Measurements from ENCODE around the gene TMEM8B. TPM values are rescaled to one million over a fixed set of nuclear protein-coding genes. Genes with fewer than 3 reads are reported as not detected.
A peak's percentile ranks its signal among the peaks of the same experiment; 100 is the strongest.

Gene TMEM8B
- total and polyA plus RNA-seq, 9 of the 15 experiments (the other 6 are each of a cell fraction or from before 2014, with no cell fraction given): 0.01 to 2.2 (median 1.1) TPM

GRCh38 chr9:35914301-35914807, 85.3 kb downstream of the TMEM8B start (continued):
- TF ChIP-seq, protein P1, sequence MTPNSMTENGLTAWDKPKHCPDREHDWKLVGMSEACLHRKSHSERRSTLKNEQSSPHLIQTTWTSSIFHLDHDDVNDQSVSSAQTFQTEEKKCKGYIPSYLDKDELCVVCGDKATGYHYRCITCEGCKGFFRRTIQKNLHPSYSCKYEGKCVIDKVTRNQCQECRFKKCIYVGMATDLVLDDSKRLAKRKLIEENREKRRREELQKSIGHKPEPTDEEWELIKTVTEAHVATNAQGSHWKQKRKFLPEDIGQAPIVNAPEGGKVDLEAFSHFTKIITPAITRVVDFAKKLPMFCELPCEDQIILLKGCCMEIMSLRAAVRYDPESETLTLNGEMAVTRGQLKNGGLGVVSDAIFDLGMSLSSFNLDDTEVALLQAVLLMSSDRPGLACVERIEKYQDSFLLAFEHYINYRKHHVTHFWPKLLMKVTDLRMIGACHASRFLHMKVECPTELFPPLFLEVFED (CRISPR knock-in tag; conservative IDR thresholded peaks at IDR 0.05): no peak
- TF ChIP-seq RHOXF2B (CRISPR knock-in tag; conservative IDR thresholded peaks at IDR 0.05) (no peak), ZBTB9 (CRISPR knock-in tag; IDR thresholded peaks at IDR 0.05) (peak; percentile 42; the same call in 1 of the 2 replicates), SMARCE1 (IDR thresholded peaks at IDR 0.05) (0 out of 2 replicates have a peak, but pooled peaks have one; percentile 30), ZNF778 (CRISPR knock-in tag; IDR thresholded peaks at IDR 0.05) (no peak), CTCF (IDR thresholded peaks at IDR 0.05 in 2 of 3, conservative IDR thresholded peaks at IDR 0.05 in 1 of 3; ENCODE audit: insufficient read depth in 2 of 3, low read depth in 1 of 3, low read length in 3 of 3) (peak in 2 of 3 experiments; percentile 26 to 27; a peak in 4 of 6 replicates), NBN (IDR thresholded peaks at IDR 0.05; ENCODE audit: low read depth) (peak; percentile 80), ZNF354B (CRISPR knock-in tag; IDR thresholded peaks at IDR 0.05) (no peak), ETV6 (IDR thresholded peaks at IDR 0.05; ENCODE audit: borderline replicate concordance in 1 of 2, low read depth in 2 of 2, low read length in 1 of 2) (0 out of 4 replicates have a peak, but pooled peaks of 1 of the 2 experiments have one; percentile 44), ETV6 (CRISPR knock-in tag; IDR thresholded peaks at IDR 0.05; ENCODE audit: borderline replicate concordance) (no peak)
- TF ChIP-seq, protein P2, sequence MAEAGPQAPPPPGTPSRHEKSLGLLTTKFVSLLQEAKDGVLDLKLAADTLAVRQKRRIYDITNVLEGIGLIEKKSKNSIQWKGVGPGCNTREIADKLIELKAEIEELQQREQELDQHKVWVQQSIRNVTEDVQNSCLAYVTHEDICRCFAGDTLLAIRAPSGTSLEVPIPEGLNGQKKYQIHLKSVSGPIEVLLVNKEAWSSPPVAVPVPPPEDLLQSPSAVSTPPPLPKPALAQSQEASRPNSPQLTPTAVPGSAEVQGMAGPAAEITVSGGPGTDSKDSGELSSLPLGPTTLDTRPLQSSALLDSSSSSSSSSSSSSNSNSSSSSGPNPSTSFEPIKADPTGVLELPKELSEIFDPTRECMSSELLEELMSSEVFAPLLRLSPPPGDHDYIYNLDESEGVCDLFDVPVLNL (CRISPR knock-in tag; IDR thresholded peaks at IDR 0.05; ENCODE audit: low read depth): 0 out of 2 replicates have a peak, but pooled peaks have one; percentile 9
